SK-N-SH treated with all-trans-retinoic acid at 6 μM for 48 hours (cell line): Measurements from ENCODE around the gene GLIS1.

ENCODE experiments used
- ARNTL ChIP-seq: fragments of 450-650 bp; formaldehyde crosslinking; IDR thresholded peaks from 2 replicates; pipeline ENCODE4 v1.5.0; 2020; ENCODE audit warnings: low read depth, mild to moderate bottlenecking, moderate library complexity, borderline replicate concordance
- PATZ1 ChIP-seq: fragments of 250-450 bp; sonication (Bioruptor Pico); IDR thresholded peaks from 2 replicates; pipeline ENCODE4 v1.8.0; 2020; ENCODE audit warnings: mild to moderate bottlenecking, moderate library complexity, borderline replicate concordance
- TOX ChIP-seq: fragments of 250-450 bp; sonication (Bioruptor Pico); IDR thresholded peaks from 2 replicates; pipeline ENCODE4 v1.8.0; 2021; ENCODE audit warnings: mild to moderate bottlenecking, moderate library complexity, borderline replicate concordance
- ZFP3 ChIP-seq: fragments of 250-450 bp; sonication (Bioruptor Pico); IDR thresholded peaks from 2 replicates; pipeline ENCODE4 v1.5.0; 2020; ENCODE audit warnings: mild to moderate bottlenecking, moderate library complexity
- ZFP30 ChIP-seq: fragments of 450-650 bp; formaldehyde crosslinking; IDR thresholded peaks from 2 replicates; pipeline ENCODE4 v1.5.0; 2022; ENCODE audit warnings: mild to moderate bottlenecking, moderate library complexity
- ZNF565 ChIP-seq: fragments of 450-650 bp; formaldehyde crosslinking; conservative IDR thresholded peaks from 2 replicates; pipeline ENCODE4 v1.5.0; 2020; ENCODE audit warnings: low read depth, mild to moderate bottlenecking, moderate library complexity
- TF ChIP-seq, protein P1 (sequence below): fragments of 250-450 bp; sonication (Bioruptor Pico); IDR thresholded peaks from 2 replicates; pipeline ENCODE4 v1.5.1; 2020; ENCODE audit warnings: low read depth, mild to moderate bottlenecking, moderate library complexity

- TF ChIP-seq ARNTL (CRISPR knock-in tag): no peak
- no peak for TF ChIP-seq ZFP3
- TF ChIP-seq, protein P1, sequence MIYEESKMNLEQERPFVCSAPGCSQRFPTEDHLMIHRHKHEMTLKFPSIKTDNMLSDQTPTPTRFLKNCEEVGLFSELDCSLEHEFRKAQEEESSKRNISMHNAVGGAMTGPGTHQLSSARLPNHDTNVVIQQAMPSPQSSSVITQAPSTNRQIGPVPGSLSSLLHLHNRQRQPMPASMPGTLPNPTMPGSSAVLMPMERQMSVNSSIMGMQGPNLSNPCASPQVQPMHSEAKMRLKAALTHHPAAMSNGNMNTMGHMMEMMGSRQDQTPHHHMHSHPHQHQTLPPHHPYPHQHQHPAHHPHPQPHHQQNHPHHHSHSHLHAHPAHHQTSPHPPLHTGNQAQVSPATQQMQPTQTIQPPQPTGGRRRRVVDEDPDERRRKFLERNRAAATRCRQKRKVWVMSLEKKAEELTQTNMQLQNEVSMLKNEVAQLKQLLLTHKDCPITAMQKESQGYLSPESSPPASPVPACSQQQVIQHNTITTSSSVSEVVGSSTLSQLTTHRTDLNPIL: no peak
- no peak for TF ChIP-seq ZNF565 (CRISPR knock-in tag)
- TF ChIP-seq PATZ1 (CRISPR knock-in tag): no peak
- TF ChIP-seq TOX (CRISPR knock-in tag): no peak
- TF ChIP-seq ZFP30: no peak
Observed at GRCh38 chr1:53678938-53679825, 59.8 kb downstream of the GLIS1 start.
